ENCODE measurements around the gene CCDC102A. TPM values are rescaled to one million over a fixed set of nuclear protein-coding genes. Genes with fewer than 3 reads are reported as not detected.
A peak's percentile ranks its signal among the peaks of the same experiment; 100 is the strongest.

The CCDC102A gene
- total and polyA plus RNA-seq, 9 of the 15 experiments (the other 6 are each of a cell fraction or from before 2014, with no cell fraction given) = 0.03 to 4.9 (median 1.4) TPM

GRCh38 chr16:57477531-57478202, 58.7 kb downstream of the CCDC102A start:
- ChIA-PET POLR2A (interaction anchor here (1.0 kb wide), 1 partner anchor 8 kb away, joined by 3 read pairs; no protein-coding TSS in a partner anchor), CTCF (ENCODE audit: low intra/inter-chr PET ratio) (no interaction called here)
- Histone ChIP-seq H3K36me3 (ENCODE audit: control insufficient read depth, insufficient read depth, low read length) (peaks cover 14% of the 10 kb centered on the region; the same call in 1 of the 3 replicates), H4K20me1 (replicated peaks; ENCODE audit: control insufficient read depth, insufficient read depth, low read length) (no peaks in the 10 kb centered on the region), H3K9ac (ENCODE audit: insufficient read depth in 1 of 2, low read depth in 2 of 2, low read length in 2 of 2) (peak overlapping the region in 1 of 2 experiments; percentile 65; a peak in 2 of 4 replicates), H3K27ac (ENCODE audit: extremely low read depth, low read depth, low read length) (no peak overlapping the region), H3K9me3 (replicated peaks; ENCODE audit: control insufficient read depth, insufficient read depth, low read depth, low read length) (no peaks in the 10 kb centered on the region), H3K79me2 (ENCODE audit: control insufficient read depth, insufficient read depth, low read length) (no peaks in the 10 kb centered on the region), H2AFZ (ENCODE audit: low read depth, low read length) (no peak overlapping the region), H3K4me2 (ENCODE audit: insufficient read depth, low read length) (no peak overlapping the region), H3K27me3 (ENCODE audit: control insufficient read depth in 2 of 2, insufficient read depth in 2 of 2, low read length in 2 of 2) (no peaks in the 10 kb centered on the region), H3K4me1 (replicated peaks in 1 of 2; ENCODE audit: control insufficient read depth in 2 of 2, insufficient read depth in 2 of 2, low read length in 2 of 2) (peaks cover 21 to 48% of the 10 kb centered on the region in 2 experiments), H3K4me3 (no peak overlapping the region), H3K9me1 (ENCODE audit: control insufficient read depth, insufficient read depth, low read length) (no peaks in the 10 kb centered on the region)
- DNase-seq (ENCODE audit: extremely low read depth in 1 of 4, low spot score in 3 of 4) (no peak), ATAC-seq (no peak), FAIRE-seq (no peak)
- in situ Hi-C loops (cut with MboI) = loop anchor here (5.0 kb wide), 1 partner anchor 40 kb away; no protein-coding TSS in a partner anchor
- no TSS peak for BruUV-seq (replicated peaks)
- 64% methylated on average over 8 of the region's 9 CpGs for WGBS (ENCODE audit: insufficient coverage, low coverage, missing lambda C conversion rate)
- intact Hi-C loops (cut with micrococcal nuclease) = no loop called here
- no peak for TF ChIP-seq KDM1A (IDR thresholded peaks at IDR 0.05)
- TF ChIP-seq ZBTB34 (CRISPR knock-in tag; IDR thresholded peaks at IDR 0.05) = no peak
- TF ChIP-seq CEBPB (tag; IDR thresholded peaks at IDR 0.05) = no peak
- no peak for TF ChIP-seq ATF3 (IDR thresholded peaks at IDR 0.05)
- TF ChIP-seq ATF3 (CRISPR knock-in tag; conservative IDR thresholded peaks at IDR 0.05) = no peak
- no peak for TF ChIP-seq MEF2D (tag; conservative IDR thresholded peaks at IDR 0.05; ENCODE audit: low read depth)
- TF ChIP-seq ASH1L (IDR thresholded peaks at IDR 0.05; ENCODE audit: borderline replicate concordance, low read depth, partially characterized antibody) = no peak
- no peak for TF ChIP-seq SETDB1 (IDR thresholded peaks at IDR 0.05; ENCODE audit: low read length)
- TF ChIP-seq XRCC3 (IDR thresholded peaks at IDR 0.05) = no peak
- no peak for TF ChIP-seq NFIX (CRISPR knock-in tag; IDR thresholded peaks at IDR 0.05; ENCODE audit: low read depth)
- TF ChIP-seq TAF9B (IDR thresholded peaks at IDR 0.05; ENCODE audit: partially characterized antibody) = no peak
- no peak for TF ChIP-seq MXD1 (CRISPR knock-in tag; IDR thresholded peaks at IDR 0.05; ENCODE audit: borderline replicate concordance, poor library complexity, severe bottlenecking)
- TF ChIP-seq ARNT (IDR thresholded peaks at IDR 0.05) = no peak
- TF ChIP-seq MTF1 (CRISPR knock-in tag; IDR thresholded peaks at IDR 0.05; ENCODE audit: borderline replicate concordance) = no peak
- TF ChIP-seq SRSF7 (optimal IDR thresholded peaks at IDR 0.05; ENCODE audit: low read depth, low read length) = no peak
- TF ChIP-seq SMARCA4 (IDR thresholded peaks at IDR 0.05) = no peak
- TF ChIP-seq ADNP (tag; IDR thresholded peaks at IDR 0.05) = no peak
- no peak for TF ChIP-seq HMBOX1 (IDR thresholded peaks at IDR 0.05)

All from K562 (cell line).